ENCODE data around the gene TBP.

DNA sequence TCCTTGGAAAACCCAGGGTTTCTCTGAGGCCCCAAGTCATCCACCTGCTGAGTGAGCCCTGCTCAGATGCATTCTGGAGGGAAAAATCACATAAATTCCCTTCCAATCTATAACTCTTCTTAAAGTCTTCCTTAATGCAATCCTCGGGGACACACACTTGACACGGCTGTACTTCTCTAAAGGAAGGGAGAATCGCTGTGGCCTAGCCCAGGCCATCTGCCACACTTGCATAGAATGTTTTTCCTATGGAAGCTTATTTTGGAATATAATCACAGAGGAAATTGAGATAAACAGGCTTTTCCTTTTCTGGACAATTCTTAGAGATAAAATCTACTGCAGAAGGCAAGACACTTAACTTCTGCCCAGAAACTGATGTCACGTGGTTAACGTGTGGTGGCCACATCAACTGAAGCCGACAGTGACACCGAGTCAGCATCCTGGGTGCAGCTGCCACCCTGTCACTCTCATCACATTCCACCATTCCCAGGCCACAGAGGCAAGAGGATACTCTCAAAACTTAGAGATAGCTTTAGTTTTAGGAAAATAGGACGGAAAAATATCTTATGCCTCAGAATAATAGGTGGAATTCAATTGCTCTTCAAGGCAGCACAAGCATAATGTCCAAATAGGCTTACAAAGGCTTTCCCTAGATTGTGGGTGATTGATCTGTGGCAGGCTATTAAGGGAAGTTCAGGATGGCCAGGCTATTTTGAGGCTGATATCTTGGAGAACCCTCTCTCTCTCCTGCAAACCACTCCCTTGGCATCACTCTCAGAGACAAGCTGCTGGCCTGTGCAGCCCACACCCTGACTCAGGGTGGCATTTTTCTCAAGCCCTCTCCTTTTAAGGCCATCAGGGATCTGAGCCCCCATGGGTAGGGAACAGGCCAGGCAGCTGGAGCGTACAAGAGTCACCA is 30.7 kb upstream of the TBP start:
- TF ChIP-seq, protein P1, sequence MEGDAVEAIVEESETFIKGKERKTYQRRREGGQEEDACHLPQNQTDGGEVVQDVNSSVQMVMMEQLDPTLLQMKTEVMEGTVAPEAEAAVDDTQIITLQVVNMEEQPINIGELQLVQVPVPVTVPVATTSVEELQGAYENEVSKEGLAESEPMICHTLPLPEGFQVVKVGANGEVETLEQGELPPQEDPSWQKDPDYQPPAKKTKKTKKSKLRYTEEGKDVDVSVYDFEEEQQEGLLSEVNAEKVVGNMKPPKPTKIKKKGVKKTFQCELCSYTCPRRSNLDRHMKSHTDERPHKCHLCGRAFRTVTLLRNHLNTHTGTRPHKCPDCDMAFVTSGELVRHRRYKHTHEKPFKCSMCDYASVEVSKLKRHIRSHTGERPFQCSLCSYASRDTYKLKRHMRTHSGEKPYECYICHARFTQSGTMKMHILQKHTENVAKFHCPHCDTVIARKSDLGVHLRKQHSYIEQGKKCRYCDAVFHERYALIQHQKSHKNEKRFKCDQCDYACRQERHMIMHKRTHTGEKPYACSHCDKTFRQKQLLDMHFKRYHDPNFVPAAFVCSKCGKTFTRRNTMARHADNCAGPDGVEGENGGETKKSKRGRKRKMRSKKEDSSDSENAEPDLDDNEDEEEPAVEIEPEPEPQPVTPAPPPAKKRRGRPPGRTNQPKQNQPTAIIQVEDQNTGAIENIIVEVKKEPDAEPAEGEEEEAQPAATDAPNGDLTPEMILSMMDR (IDR thresholded peaks at IDR 0.05; ENCODE audit: poor library complexity) = no peak
- TF ChIP-seq EZH2 (IDR thresholded peaks at IDR 0.05; ENCODE audit: borderline replicate concordance) = no peak

Measured in hepatocyte (in vitro differentiated cells).